Embryonic facial prominence (tissue), 1 donor: ENCODE data around the gene CDC42EP4.
"Not testable (repeated sequence)": the region's sequence is repeated elsewhere in the genome, so short reads cannot be mapped to it uniquely, and the experiment has no call there.

Source experiments
- DNase-seq: peaks from one replicate; pipeline ENCODE4 v3.0.0-alpha.2; 2016; ENCODE audit errors: extremely low spot score

Gene CDC42EP4

GRCh38 chr17:73342541-73343167 lies 30.9 kb upstream of the CDC42EP4 start:
- no peak for DNase-seq

- no peak for DNase-seq
Observed at GRCh38 chr17:73342050-73342522, 30.3 kb upstream of the CDC42EP4 start.

GRCh38 chr17:73341350-73342049 lies 29.7 kb upstream of the CDC42EP4 start:
- no peak for DNase-seq

DNA sequence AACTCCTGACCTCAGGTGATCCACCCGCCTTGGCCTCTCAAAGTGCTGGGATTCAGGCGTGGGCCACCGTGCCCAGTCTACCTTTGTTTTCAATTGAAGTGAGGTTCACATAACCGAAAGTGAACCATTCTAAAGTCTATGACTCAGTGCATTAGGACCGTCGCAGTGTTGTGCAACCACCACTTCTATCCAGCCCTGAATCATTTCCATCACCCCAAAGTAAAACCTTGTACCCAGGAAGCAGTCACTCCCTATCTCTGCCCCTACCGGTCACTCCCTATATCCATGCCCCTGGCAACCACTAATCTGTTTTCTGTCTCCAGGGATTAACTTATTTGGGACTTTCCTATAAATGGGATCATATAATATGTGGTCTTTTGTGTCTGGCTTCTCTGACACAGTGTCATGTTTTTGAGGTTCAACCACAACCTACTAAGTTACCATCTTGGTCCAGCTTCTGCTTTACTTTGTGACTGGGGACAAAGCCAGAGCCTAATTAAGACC lies 28.3 kb upstream of the CDC42EP4 start:
- no peak for DNase-seq

DNA sequence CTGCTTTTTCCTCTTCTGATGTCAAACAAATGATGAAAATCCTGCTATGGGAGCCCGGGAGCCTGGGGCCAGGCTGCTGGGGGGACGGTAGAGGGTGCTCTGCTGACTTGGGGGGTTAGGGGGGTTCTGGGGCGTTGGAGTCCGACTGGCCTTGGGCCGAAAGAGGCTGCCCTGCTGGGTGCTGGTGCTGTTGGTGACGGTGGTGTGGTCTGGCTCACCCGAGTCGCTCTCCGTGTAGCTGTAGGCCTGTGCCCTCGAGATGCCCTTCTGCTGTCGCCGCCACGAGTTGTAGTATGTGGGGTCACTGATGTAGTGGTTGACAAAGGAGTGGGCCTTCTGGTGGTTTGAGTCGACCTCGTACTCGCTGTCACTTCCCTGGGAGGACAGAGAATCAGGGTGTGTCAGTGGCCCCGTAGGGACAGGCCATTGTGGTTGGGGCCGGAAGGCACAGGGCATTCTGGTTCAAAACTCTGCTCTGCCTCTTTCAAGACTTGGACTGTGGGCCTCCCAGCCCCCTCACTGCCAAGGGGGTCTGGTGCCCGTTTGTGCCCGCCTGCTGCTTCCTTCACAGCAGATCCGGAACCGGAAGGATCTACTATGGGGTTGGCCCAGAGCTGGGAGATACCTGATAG lies 26.9 kb upstream of the CDC42EP4 start:
- no peak for DNase-seq

DNA sequence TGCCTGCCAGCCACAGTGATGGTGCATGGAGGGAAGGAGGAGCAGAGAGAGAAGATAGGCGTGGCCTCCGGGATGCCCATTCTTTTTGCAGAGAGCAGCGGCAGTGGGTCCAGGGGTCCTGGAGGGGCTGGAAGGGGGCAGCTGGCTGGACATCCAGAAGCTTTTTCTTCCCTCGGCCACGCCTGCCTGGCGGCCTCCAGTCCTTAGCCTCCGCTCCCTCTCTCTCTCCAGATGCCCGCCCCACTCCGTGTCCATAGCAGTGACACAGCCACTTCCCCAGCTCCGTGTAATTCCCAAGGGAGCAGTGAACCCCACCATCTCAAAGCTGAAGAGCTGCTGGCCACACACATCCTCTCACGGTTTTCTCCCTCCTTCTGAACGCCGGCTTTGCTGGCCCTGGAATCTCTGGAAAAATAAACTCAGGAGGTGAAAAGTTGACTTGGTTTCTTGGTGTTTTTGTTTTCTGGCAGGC lies 26.3 kb upstream of the CDC42EP4 start:
- DNase-seq, result no peak

- DNase-seq, result no peak
Observed at GRCh38 chr17:73337330-73337710, 25.5 kb upstream of the CDC42EP4 start.

DNA sequence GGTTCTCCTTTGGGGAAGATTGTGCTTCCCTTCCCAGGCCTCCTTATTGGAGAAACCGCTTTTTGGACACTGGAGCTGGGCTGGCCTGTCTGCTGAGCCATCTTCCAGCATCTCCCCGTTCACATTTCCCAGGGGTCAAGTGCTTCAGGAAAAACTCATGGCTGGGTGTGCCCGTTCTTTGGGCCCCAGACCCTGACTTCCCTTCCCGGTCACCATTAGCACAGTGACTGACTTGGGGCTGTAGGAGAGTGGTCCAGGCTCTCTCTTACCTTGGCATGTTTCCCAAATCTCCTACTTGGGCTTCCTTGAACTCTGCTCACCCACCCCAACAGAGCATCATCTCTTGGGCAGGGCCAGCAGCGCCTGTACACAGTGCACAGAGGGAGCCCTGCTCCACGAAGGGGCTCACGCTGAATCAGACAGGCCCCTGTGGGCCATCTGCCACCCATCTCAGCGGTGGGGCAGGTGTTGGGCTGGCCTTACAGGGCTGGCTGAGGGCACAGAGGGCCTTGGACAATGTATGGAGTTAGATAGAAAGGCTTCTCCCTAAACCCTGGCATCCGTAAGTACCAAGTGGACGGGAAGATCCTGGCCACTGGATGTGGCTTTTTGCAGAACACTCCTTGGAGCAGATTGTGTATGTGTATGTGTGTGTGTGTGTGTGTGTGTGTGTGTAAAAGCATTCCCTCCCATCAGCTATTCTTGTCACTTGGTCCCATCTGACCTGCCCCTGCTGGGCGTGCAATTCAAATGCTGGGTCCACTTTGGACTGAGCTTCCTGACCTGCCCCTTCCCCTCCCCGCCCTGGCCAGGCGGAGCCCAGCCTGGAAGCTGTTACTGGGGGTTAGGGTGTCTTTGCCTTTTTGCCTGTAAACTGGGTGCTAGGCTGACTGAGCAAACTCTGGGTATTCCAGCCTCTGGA lies 24.9 kb upstream of the CDC42EP4 start:
- no peak for DNase-seq

GRCh38 chr17:73335591-73336407 lies 24.0 kb upstream of the CDC42EP4 start:
- no peak for DNase-seq

- no peak for DNase-seq
Observed at GRCh38 chr17:73334771-73335513, 23.1 kb upstream of the CDC42EP4 start.

DNA sequence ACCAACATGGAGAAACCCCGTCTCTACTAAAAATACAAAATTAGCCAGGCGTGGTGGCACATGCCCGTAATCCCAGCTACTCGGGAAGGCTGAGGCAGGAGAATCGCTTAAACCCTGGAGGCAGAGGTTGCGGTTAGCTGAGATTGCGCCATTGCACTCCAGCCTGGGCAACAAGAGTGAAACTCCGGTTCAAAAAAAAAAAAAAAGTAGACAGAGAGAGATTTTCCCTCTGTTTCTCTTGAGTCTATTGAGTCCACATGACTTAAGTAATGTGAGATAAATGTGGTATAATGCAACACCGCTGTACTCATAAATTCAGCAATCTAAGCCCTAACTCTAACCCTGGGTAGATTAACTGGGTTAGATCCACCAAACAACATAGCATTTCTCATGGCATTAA lies 21.6 kb upstream of the CDC42EP4 start:
- DNase-seq, result not testable (repeated sequence)

- DNase-seq, result no peak
Observed at GRCh38 chr17:73331060-73331459, 19.3 kb upstream of the CDC42EP4 start.

- no peak for DNase-seq
Observed at GRCh38 chr17:73327676-73328075, 15.9 kb upstream of the CDC42EP4 start.

- DNase-seq, result no peak
Observed at GRCh38 chr17:73325527-73325842, 13.7 kb upstream of the CDC42EP4 start.

- DNase-seq, result no peak
Observed at GRCh38 chr17:73324711-73325526, 13.1 kb upstream of the CDC42EP4 start.

DNA sequence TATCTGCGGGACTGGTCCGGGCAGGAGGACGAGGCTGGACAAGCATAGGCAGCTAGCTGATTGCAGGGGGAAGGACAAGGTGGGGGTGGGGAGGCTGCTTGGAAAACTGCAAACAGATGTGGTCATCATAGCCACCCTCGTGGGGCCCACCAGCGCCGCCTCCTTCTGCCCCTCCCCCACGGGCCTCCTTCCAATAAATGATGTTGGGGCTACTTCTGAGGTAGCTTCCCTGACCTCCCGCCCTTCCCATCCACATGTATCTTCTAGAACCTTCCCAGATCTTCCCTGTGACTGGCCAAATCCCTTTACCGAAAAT lies 12.3 kb upstream of the CDC42EP4 start:
- no peak for DNase-seq

- no peak for DNase-seq
Observed at GRCh38 chr17:73323409-73324159, 11.8 kb upstream of the CDC42EP4 start.

DNA sequence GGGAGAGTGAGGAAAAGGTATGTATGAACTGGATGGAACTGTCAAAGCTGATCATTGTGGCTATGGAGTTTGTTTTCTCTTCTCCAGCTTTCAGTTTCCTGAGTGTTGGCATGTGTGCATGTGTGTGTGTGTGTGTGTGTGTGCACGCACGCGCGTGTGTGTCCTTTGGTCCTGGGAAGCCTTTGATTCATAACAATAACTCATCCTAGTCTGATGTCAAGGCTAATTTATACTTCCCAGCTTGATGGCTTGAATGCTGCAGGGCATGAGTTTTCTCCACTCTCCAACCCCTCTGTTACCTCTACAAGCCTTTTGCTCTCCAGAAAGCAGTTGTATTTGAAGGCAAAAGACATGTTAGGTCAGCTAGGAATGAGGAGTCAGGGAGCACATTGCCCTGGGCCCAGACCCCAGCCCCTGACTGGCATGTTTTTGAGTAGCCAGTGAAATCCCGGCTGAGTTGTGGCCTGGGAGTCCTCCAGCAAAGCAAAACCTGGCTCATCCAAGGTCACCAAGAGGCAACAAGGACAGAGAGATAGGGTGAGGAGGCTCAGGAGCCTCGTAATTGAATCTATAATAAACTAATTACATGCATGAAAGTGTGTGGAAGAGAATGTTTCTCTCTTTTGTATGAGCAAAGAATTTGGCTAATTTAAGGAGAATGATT lies 8.9 kb upstream of the CDC42EP4 start:
- no peak for DNase-seq
